HG03045 (cell line): ENCODE data around the gene HSF2BP.
"Not testable (repeated sequence)": the region's sequence is repeated elsewhere in the genome, so short reads cannot be mapped to it uniquely, and the experiment has no call there.

Source experiments
- ATAC-seq: cut with Tn5 transposase; IDR thresholded peaks from one replicate; pipeline ENCODE4 v1.9.1; 2021; ENCODE audit warnings: mild to moderate bottlenecking, moderate library complexity; ENCODE audit not compliant: unreplicated experiment

HSF2BP gene

GRCh38 chr21:43652616-43653015 is 6.7 kb downstream of the HSF2BP start:
- ATAC-seq = no peak

DNA sequence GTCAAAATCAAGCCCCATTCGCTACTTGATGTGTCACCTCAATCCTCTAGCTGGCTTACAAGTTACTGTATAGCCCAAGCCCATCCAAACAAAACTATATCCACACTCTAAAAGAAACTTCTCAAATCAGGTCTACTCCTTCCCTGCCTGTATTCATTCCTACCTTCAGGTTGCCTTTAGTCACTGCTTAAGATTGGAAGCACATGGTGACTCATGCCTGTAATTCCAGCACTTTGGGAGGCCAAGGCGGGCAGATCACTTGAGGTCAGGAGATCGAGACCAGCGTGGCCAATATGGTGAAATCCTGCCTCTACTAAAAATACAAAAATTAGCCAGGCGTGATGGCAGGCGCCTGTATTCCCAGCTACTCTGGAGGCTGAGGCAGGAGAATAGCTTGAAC is 7.4 kb downstream of the HSF2BP start:
- not testable (repeated sequence) for ATAC-seq

DNA sequence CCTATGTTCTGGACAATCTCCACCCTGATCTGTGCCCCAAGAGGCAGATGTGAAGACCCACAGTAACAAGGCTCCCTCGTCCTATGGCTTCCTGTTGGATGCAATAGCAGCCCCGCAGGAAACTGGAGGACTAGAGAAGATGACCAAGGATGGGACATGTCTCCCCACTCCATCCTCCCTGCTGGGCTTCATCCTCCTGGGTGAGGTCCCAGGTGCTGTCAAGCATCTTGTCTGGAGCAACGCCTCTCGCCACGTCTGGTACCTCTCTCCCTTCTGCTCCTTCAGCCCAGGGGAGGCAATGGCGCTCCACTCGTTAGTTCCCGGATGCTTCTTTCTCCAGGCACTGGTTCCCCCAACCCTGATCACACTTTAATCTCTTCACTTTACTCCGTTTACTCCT is 11.1 kb downstream of the HSF2BP start:
- ATAC-seq = no peak

DNA sequence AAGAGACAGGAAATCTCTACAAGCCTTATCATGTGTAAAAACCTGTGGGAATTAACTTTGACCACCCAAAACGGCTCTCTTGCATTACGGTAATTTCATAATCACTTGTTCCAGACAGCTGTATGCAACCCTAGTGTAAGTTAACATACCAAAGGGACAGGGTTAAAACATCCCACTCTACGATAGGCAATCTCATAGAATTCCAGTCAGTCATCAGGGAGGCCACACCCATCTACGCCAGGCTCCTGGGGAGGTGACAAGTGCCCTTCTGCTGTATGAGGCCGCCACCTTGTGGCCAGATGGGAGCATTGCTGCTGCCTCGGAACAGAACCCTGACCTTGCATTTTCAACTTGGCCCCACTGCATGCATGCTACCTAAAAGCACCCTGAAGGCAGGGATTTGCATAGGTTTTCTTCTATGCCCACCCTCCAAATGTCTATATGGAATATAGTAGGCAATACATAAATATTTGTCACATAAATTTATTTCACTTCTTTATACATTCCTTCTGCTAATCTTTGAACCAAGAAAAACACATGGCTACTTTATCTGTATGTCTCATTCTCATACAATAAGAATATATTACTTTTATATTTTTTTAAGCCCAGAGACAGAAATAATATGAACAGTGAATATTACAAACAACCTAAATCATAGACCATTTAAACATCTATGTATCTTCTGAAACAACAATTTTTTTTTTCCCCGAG is 12.6 kb downstream of the HSF2BP start:
- ATAC-seq = peak; percentile 86

DNA sequence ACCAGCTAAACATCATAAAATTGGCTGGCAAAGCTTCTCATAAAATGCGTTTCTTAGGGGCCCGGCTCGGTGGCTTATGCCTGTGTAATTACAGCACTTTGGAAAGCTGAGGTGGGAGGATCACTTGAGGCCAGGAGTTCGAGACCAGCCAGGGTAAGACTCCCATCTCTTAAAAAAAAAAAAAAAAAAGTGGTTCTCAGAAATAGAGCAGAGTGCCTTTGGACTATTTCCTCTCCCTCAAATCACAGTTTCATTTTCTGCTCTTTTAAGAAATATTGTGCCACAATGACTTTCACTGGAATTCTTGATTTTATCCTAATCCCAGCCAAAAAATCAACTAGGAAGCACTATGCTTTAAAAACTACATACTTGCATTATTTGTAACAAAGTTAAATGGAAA is 13.3 kb downstream of the HSF2BP start:
- ATAC-seq = no peak

DNA sequence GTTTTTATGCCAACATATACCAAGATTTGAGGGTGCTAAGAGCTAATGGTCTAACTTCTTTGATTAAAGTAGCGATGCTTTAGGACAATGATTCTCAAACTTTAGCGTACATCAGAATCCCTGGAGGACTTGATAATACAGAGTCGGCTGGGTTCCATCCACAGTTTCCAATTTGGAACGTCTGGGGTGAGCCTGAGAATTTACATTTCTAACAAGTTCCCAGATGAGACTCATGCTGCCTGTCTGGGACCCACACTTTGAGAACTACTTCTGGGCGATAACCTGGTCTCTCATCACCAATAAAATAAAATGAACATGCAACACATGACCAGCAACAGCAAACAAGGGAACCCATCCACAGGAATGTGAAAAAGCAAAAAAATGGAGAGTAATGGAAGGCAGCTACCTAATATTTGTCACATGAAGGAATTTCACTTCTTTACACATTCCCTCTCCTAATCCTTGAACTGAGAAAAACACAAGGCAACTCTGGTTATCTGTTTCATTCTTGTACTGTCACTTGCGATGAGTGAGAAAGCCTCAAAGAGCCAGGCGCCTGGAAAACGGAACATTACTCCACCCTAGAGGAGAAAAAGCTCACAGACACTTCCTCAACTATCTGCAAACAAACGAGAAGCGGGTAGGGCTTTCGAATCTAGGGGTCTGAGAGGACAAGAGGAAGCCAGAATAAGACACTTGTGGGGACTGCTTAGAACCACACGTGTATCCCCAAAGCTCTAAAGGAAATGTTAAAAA is 14.0 kb downstream of the HSF2BP start:
- no peak for ATAC-seq

DNA sequence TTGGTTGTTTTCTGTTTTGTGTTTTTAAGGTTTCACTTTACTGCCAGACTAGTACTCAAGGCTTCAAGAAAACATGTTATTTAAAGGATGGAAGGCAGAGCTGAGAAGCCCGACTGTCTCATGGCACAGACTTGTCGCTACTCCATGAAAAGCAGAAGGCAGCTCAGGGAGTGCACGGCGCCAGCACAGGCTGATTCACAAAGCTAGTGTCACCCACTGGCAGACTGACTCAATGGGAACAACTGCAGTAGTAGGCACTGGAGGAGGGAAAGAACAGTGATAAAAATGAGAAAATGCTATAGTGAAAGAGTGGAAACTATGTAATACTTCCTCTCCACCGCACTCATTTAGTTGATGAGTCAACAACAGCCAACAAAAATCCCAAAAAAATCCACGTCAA is 14.7 kb downstream of the HSF2BP start:
- no peak for ATAC-seq

DNA sequence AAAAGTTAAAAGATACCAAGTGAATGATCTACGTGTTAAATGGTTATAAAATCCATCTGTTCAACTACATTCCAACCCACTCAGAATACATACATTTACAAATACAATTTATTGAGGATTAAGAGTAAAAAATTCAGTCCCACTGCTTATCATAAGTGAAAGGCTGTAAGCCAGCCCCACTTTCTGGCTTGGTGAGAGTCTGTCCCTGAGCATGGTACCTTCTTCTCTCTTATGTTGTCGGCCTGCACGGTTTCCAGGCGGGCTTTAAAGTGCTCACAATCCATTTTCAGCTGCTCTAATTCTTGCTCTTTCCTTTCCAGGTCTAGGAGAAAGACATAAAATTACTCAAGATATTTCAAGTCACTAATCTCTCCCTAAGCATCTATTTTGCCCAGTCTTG is 15.2 kb downstream of the HSF2BP start:
- ATAC-seq = no peak

GRCh38 chr21:43643193-43643592 is 16.1 kb downstream of the HSF2BP start:
- ATAC-seq = no peak

DNA sequence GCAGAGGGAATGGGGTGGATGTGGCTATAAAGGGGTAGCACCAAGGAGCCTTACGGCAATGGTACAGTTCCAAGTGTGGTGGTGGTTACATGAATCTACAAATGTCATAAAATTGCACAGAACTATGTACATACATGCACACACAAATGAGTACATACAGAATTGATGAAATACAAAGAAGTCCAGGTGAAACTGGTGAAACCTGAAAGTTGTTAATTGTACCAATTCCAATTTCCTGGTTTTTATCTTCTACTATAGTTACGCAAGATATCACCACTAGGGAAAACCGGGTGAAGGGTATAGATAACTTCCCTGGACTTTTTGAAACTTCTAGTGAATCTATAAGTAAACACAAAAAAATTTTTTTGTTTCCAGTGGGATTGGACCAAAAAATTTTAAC is 18.9 kb downstream of the HSF2BP start:
- no peak for ATAC-seq

DNA sequence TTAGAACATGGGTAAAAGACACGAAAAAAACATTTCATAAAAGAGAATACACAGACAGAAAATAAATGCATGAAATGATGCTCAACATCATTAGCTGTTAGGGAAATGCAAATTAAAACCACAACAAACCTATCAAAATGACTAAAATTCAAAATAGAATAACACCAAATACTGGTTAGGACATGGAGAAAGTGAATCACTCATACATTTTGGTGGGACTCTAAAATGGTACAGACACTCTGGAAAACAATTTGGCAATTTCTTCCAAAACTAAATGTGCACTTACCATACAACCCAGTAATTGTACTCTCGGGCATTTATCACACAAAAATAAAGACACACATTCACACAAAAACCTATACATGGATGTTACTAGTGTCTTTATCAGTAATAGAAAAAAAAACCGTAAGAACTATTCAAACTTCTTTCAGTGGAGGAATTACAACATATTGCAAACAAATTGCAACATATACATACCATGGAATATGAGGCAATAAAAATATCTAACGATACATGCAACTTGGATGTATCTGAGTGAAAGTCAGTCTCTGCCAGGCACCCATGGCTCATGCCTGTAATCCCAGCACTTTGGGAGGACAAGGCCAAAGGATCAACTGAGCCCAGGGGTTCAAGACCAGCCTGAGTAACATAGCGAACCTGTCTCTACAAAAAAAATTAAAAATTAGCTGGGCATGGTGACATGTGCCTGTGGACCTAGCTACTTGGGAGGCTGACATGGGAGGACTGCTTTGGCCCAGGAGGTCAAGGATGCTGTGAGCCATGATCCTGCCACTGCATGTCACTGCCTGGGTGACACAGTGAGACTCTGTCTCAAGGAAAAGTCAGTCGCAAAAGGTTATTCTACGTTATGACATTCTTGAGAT is 19.6 kb downstream of the HSF2BP start:
- no peak for ATAC-seq

- ATAC-seq = no peak
Observed at GRCh38 chr21:43637530-43638158, 21.6 kb downstream of the HSF2BP start.

DNA sequence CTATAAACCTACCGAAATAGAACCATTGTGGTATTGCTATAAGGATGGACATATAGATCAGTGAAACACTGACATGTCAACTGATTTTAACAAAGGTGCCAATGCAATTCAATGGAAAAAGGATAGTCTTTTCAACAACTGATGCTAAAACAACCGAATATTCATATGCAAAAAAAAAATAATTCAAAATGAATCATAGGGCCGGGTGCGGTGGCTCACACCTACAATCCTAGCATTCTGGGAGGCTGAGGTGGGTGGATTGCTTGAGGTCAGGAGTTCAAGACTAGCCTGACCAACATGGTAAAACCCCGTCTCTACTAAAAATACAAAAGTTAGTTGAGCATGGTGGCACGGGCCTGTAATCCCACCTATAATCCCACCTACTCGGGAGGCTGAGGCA is 23.9 kb downstream of the HSF2BP start:
- ATAC-seq = no peak

GRCh38 chr21:43634618-43635017 is 24.7 kb downstream of the HSF2BP start:
- no peak for ATAC-seq

DNA sequence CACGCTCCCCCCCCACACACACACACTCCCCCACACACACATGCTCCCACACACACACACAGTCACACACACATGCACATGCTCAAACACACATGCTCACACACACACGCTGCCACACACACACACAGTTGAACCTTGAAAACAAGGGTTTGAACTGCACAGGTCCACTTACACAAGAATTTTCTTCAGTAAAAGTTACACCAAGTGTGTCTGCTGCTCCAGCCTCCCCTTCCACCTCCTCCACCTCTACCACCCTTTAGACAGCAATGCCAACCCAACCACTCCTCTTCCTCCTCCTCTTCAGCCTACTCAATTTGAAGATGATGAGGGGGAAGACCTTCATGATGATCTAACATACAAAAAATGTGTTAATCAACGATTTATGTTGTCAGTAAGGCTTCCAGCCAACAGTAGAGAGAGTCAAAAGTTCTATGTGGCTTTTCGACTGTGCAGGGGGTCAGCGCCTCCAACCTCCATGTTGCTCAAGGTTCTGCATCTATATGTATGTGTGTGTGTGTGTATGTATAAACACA is 26.8 kb downstream of the HSF2BP start:
- ATAC-seq = no peak

DNA sequence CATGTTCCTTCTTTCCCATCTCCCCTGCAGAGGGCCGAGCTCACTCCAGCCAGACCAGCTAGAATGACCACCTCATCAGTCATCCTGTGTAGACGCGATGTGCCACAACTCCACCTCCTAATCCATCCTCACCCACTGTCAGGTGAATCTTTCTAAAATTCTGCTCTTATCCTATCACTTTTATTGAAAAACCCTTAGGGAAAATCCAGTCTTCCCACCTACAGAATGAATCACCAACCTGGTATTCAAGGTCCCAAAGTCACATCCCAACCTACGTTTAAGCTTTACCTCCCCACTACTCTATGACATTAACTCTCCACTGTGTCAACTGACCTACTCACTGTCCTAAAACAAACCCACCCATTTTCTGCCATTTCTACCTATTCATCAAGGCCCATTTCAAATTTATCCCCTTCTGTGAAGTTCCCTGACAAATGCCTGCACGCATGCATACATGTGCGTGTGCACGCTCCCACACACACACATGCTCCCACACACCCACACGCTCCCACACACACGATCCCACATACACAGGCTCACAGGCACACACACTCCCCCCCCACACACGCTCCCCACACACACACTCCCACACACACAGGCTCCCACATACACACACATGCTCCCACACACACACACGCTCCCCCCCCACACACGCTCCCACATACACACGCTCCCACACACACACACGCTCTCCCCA is 27.7 kb downstream of the HSF2BP start:
- no peak for ATAC-seq

- no peak for ATAC-seq
Observed at GRCh38 chr21:43627527-43627926, 31.8 kb downstream of the HSF2BP start.

DNA sequence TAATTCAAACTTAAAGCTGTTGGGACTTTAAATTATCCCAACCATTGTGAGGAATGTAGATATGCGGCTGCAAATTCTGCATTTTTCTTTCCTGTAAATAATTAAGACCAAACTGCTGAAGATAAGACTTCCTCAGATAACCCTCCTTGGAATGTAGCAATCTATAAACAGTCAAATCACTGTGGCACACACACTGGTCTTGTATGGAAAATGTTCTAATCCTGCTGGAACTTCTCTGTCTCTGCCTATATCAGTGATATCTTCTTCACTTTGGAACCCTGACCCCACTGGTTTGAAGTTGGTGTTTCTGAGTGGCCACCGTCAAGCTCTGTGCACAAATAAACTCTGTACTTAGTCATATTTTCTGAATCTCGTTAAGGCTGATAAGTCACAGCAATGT is 32.9 kb downstream of the HSF2BP start:
- ATAC-seq = no peak

- ATAC-seq = no peak
Observed at GRCh38 chr21:43624339-43624738, 34.9 kb downstream of the HSF2BP start.

DNA sequence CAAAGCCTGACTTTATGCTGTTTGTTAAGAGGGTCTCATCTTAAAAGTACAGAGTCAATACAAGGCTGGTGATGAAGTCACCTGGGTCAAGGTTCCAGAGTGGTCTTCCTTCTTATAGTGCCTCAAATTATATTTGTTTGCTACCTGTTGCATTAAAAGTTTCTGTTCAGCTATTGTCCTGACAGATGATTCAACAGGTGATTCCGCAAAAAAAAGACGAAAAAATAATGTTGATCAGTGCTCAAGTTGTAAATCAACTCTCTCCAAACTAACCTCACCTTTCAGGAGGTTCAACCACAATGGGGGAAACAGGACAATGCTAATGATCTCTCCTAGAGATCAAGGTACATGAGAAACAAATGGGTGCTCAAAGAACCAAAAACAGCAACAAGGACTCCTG is 35.7 kb downstream of the HSF2BP start:
- no peak for ATAC-seq
